Measurements from ENCODE around the gene PVALB.
"Not testable (repeated sequence)": the region's sequence is repeated elsewhere in the genome, so short reads cannot be mapped to it uniquely, and the experiment has no call there.

Gene PVALB

DNA sequence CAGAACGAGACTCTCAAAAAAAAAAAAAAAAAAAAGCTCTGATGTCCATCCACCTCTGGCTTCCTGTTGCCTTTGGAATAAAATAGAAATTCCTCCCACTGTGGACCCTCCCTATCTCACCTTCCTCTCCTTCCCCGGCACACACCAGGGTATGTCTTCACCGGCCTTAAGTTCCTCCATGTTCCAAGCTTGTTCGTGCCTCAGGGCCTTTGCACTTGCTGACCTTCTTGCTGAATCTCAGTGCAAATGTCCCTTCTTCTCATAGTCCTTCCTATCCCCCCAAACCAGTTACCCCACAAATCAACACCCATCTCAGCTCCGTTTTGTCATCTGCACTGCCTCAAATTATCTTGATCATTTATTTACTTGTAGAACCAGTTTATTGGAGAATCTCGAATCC, 61.5 kb downstream of the PVALB start:
- TF ChIP-seq FOXA1 (IDR thresholded peaks at IDR 0.05) (no peak), L3MBTL2 (conservative IDR thresholded peaks at IDR 0.05) (no peak), ELF4 (IDR thresholded peaks at IDR 0.05) (no peak), SUZ12 (IDR thresholded peaks at IDR 0.05) (no peak), TARDBP (IDR thresholded peaks at IDR 0.05) (no peak), FOXK2 (IDR thresholded peaks at IDR 0.05) (no peak)
- TF ChIP-seq, protein P1, sequence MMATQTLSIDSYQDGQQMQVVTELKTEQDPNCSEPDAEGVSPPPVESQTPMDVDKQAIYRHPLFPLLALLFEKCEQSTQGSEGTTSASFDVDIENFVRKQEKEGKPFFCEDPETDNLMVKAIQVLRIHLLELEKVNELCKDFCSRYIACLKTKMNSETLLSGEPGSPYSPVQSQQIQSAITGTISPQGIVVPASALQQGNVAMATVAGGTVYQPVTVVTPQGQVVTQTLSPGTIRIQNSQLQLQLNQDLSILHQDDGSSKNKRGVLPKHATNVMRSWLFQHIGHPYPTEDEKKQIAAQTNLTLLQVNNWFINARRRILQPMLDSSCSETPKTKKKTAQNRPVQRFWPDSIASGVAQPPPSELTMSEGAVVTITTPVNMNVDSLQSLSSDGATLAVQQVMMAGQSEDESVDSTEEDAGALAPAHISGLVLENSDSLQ (IDR thresholded peaks at IDR 0.05) = no peak
- ChIA-PET CTCF (interaction anchor here (1.5 kb wide), 1 partner anchor 18 kb away, joined by 3 read pairs; no protein-coding TSS in a partner anchor), POLR2A (interaction anchor here (1.2 kb wide), 1 partner anchor 21 kb away, joined by 4 read pairs; the partner anchor contains the start of gene IFT27)
- no peak for DNase-seq (ENCODE audit: extremely low spot score)

DNA sequence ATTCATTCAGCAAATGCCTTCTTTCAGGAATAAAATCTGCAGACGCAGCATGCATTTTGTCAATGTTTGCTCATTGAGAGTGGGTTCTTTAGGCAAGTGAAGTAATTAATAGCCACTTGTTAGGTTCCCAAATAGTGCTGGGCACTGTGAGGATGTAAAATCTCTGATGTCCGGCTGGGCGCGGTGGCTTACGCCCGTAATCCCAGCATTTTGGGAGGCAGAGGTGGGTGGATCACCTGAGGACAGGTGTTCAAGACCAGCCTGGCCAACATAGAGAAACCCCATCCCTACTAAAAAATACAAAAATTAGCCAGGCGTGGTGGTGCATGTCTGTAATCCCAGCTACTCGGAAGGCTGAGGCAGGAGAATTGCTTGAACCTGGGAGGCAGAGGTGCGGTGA, 62.0 kb downstream of the PVALB start:
- CTCF ChIA-PET = interaction anchor here (1.5 kb wide), 1 partner anchor 19 kb away, joined by 3 read pairs; no protein-coding TSS in a partner anchor
- POLR2A ChIA-PET = interaction anchor here (1.4 kb wide), 1 partner anchor 12 kb away, joined by 3 read pairs; no protein-coding TSS in a partner anchor
- DNase-seq (ENCODE audit: extremely low spot score) = not testable (repeated sequence)

DNA sequence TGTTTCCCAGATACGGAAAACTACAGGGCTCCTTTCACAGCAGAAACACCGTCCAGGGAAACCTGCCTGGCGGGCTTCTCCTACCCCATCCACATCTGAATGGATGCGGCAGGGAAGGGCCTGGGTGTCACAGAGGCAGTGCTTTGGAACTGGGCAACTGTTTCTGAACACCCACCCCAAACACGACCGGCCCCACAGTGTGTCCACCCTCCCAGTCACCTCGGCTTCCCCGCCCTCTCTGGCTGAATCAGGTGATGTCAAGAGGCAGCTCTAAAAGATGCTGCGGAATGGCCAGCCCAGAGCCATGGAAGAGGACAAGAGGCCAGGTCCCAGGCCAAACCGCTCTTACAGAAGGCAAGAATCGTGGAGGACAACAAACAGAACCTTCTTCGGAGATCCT, 62.9 kb downstream of the PVALB start:
- ChIA-PET CTCF (no interaction called here), POLR2A (interaction anchor here (1.4 kb wide), 1 partner anchor 11 kb away, joined by 3 read pairs; no protein-coding TSS in a partner anchor)
- TF ChIP-seq BHLHE40 (IDR thresholded peaks at IDR 0.05; ENCODE audit: borderline replicate concordance) = no peak
- no peak for TF ChIP-seq SUZ12 (IDR thresholded peaks at IDR 0.05)
- TF ChIP-seq LEF1 (IDR thresholded peaks at IDR 0.05; ENCODE audit: borderline replicate concordance) = no peak
- no peak for TF ChIP-seq ZNF384 (IDR thresholded peaks at IDR 0.05)
- TF ChIP-seq, protein P1 (IDR thresholded peaks at IDR 0.05) = no peak
- TF ChIP-seq ELF4 (IDR thresholded peaks at IDR 0.05) = no peak
- TF ChIP-seq SP1 (IDR thresholded peaks at IDR 0.05) = no peak
- no peak for TF ChIP-seq NFRKB (IDR thresholded peaks at IDR 0.05)
- TF ChIP-seq HDGF (IDR thresholded peaks at IDR 0.05; ENCODE audit: borderline replicate concordance) = no peak
- no peak for TF ChIP-seq FOXK2 (IDR thresholded peaks at IDR 0.05)
- TF ChIP-seq CTBP1 (IDR thresholded peaks at IDR 0.05; ENCODE audit: borderline replicate concordance) = no peak
- TF ChIP-seq FOXM1 (IDR thresholded peaks at IDR 0.05; ENCODE audit: borderline replicate concordance) = no peak
- no peak for TF ChIP-seq FOXA1 (IDR thresholded peaks at IDR 0.05)
- TF ChIP-seq L3MBTL2 (conservative IDR thresholded peaks at IDR 0.05) = no peak
- no peak for DNase-seq (ENCODE audit: extremely low spot score)

DNA sequence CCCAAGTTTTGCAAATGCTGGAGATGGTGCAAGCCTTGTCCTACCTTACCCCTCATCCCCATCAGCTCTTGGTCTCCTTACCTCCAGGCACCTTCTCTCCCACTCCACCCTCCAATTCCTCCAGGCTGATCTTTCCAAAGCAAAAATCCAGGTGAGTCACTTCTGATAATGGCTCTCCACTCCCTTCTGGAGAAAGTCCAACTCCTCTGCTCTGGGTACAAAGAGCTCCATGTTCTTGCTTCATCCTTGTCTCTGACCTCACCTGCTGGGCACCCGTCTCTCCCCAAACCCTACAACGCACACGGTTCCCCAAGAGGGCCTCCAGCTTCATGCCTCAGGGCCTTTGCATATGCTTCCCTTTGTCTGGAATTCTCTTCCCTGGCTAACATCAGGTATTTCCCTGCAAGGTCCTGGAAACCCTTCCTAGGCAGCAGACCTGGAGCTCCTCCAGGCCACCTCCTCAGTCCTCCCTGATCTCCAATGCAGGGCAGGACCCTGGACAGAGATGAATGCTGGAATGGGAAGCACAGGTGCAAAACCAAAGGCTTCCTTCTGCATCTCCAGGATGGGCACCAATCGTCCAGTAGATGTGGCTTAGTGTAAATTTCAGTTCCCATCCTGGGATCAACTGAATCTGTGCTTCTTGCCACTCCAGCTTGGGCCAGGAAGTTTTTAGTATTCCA, 63.6 kb downstream of the PVALB start:
- CTCF ChIA-PET = no interaction called here

More for the DNA sequence above, 63.6 kb downstream of the PVALB start:
- POLR2A ChIA-PET = interaction anchor here (0.9 to 1.4 kb wide), 2 partner anchors 10 to 23 kb away, joined by 3 read pairs; partner anchors contain the start of gene IFT27
- TF ChIP-seq ZNF384 (IDR thresholded peaks at IDR 0.05) (no peak), FOXA1 (IDR thresholded peaks at IDR 0.05) (no peak), BHLHE40 (IDR thresholded peaks at IDR 0.05; ENCODE audit: borderline replicate concordance) (no peak), SUZ12 (IDR thresholded peaks at IDR 0.05) (no peak), ARNT (IDR thresholded peaks at IDR 0.05) (no peak), FOXM1 (IDR thresholded peaks at IDR 0.05; ENCODE audit: borderline replicate concordance) (no peak), FOXK2 (IDR thresholded peaks at IDR 0.05) (no peak), TARDBP (IDR thresholded peaks at IDR 0.05) (no peak), NFRKB (IDR thresholded peaks at IDR 0.05) (no peak), CTBP1 (IDR thresholded peaks at IDR 0.05; ENCODE audit: borderline replicate concordance) (no peak), SP1 (IDR thresholded peaks at IDR 0.05) (no peak), L3MBTL2 (conservative IDR thresholded peaks at IDR 0.05) (no peak), LEF1 (IDR thresholded peaks at IDR 0.05; ENCODE audit: borderline replicate concordance) (no peak), HDGF (IDR thresholded peaks at IDR 0.05; ENCODE audit: borderline replicate concordance) (no peak), ELF4 (IDR thresholded peaks at IDR 0.05) (no peak)
- TF ChIP-seq, protein P1 (IDR thresholded peaks at IDR 0.05) = no peak
- DNase-seq (ENCODE audit: extremely low spot score) = no peak
